GM12878 (cell line): ENCODE measurements around the gene MXD4.

Experiments used
- BRCA1 ChIP-seq: IDR thresholded peaks from 2 replicates; pipeline ENCODE4 v1.6.1; 2011; ENCODE audit warnings: low read depth, low read length, improper control_type of control experiment
- EZH2 ChIP-seq: IDR thresholded peaks from 2 replicates; pipeline ENCODE4 v1.6.1; 2012; ENCODE audit warnings: low read depth, mild to moderate bottlenecking, control low read depth, inconsistent platforms, low read length, borderline replicate concordance; ENCODE audit not compliant: control insufficient read depth
- IKZF1 ChIP-seq: fragments of 450-650 bp; conservative IDR thresholded peaks from 2 replicates; pipeline ENCODE4 v1.6.1; 2017; ENCODE audit warnings: antibody characterized with exemption, mild to moderate bottlenecking
- TCF3 ChIP-seq: IDR thresholded peaks from 2 replicates; pipeline ENCODE4 v1.6.1; 2012; ENCODE audit warnings: low read depth, mild to moderate bottlenecking, low read length, borderline replicate concordance; ENCODE audit not compliant: insufficient read depth
- TF ChIP-seq, protein P1 (sequence below): IDR thresholded peaks from 2 replicates; pipeline ENCODE4 v1.6.1; 2011; ENCODE audit warnings: borderline replicate concordance, low read depth, mild to moderate bottlenecking, moderate library complexity, mixed read lengths, low read length; ENCODE audit not compliant: insufficient read depth; ENCODE audit errors: extremely low read length
- TF ChIP-seq, protein P2 (sequence below), 3 experiments: IDR thresholded peaks in 2 of 3; conservative IDR thresholded peaks in 1 of 3; 2 replicates each; pipeline ENCODE4 v1.5.1; 2011; ENCODE audit warnings: low read depth in 3 of 3, low read length in 3 of 3, mild to moderate bottlenecking in 3 of 3, control low read depth in 2 of 3, moderate library complexity in 2 of 3, inconsistent platforms in 1 of 3, mixed read lengths in 1 of 3; ENCODE audit not compliant: control insufficient read depth in 2 of 3, insufficient read depth in 1 of 3; ENCODE audit errors: extremely low read depth in 1 of 3

DNA sequence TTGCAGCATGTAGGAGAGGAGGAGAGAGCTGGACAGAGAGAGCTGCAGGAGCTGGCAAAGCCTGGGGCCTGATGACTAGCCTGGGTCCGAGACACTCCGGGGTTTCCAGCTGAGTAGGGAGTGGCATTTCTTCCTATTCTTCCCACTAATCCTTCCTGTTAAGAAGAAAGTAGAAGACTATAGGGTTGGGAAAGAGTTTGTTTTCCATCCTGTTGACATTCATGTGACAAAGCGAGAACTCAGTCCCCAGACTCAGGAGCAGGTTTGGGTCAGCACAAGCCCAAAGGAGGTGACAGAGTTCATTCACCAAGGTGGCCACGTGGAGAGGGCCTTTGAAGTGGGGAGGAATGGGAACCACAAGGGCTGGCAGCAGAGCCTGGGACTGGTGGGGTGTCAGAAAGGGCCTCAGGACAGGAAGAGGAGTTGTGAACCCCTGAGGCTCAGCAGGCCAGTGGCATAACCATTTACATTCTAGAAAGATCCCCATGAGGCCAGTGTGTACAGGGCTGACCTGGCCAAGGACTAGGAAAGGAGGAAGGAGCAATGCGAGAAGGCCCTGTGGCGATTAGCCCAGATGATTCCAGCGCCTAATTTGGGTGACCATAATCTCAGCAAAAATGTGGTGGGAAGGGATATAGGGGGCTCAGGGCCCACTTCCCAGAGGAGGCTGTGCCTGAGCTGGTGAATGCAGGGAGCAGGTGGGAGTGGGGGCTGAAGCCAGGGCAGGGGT, 16.7 kb downstream of the MXD4 start:
- TF ChIP-seq BRCA1 (no peak), EZH2 (no peak), IKZF1 (no peak), TCF3 (no peak)
- TF ChIP-seq, protein P1, sequence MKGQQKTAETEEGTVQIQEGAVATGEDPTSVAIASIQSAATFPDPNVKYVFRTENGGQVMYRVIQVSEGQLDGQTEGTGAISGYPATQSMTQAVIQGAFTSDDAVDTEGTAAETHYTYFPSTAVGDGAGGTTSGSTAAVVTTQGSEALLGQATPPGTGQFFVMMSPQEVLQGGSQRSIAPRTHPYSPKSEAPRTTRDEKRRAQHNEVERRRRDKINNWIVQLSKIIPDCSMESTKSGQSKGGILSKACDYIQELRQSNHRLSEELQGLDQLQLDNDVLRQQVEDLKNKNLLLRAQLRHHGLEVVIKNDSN, result no peak
- TF ChIP-seq, protein P2, sequence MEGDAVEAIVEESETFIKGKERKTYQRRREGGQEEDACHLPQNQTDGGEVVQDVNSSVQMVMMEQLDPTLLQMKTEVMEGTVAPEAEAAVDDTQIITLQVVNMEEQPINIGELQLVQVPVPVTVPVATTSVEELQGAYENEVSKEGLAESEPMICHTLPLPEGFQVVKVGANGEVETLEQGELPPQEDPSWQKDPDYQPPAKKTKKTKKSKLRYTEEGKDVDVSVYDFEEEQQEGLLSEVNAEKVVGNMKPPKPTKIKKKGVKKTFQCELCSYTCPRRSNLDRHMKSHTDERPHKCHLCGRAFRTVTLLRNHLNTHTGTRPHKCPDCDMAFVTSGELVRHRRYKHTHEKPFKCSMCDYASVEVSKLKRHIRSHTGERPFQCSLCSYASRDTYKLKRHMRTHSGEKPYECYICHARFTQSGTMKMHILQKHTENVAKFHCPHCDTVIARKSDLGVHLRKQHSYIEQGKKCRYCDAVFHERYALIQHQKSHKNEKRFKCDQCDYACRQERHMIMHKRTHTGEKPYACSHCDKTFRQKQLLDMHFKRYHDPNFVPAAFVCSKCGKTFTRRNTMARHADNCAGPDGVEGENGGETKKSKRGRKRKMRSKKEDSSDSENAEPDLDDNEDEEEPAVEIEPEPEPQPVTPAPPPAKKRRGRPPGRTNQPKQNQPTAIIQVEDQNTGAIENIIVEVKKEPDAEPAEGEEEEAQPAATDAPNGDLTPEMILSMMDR (IDR thresholded peaks at IDR 0.05 in 2 of 3, conservative IDR thresholded peaks at IDR 0.05 in 1 of 3; ENCODE audit: control insufficient read depth in 2 of 3, extremely low read depth in 1 of 3, insufficient read depth in 1 of 3, low read depth in 3 of 3, low read length in 3 of 3), result no peak
